Measurements from ENCODE around the gene GAS7.

GRCh38 chr17:10196384-10196895, 2.0 kb downstream of the GAS7 start:
- TF ChIP-seq POLR2A (IDR thresholded peaks at IDR 0.05) = no peak
- TF ChIP-seq CTCF (IDR thresholded peaks at IDR 0.05) = no peak

Measured in gastroesophageal sphincter (tissue), 3 donors.